Gastrocnemius medialis (tissue), 4 donors: ENCODE measurements around the gene KLHL35.

ENCODE experiments used
- POLR2A ChIP-seq, 2 donors: fragments of 450-650 bp; IDR thresholded peaks; one replicate each; pipeline ENCODE4 v1.6.1; 2017; ENCODE audit warnings: antibody characterized with exemption in 2 of 2, mild to moderate bottlenecking in 2 of 2, moderate library complexity in 2 of 2
- TF ChIP-seq, protein P1 (sequence below), 5 experiments: fragments of 450-650 bp in 3 of 5; fragments of 200-600 bp in 2 of 5; sonication (generic) in 2 of 5; IDR thresholded peaks in 4 of 5; conservative IDR thresholded peaks in 1 of 5; 1 replicate in 4 of 5; 2 replicates in 1 of 5; pipeline ENCODE4 v1.5.1; 2016 to 2019; ENCODE audit warnings: antibody characterized with exemption in 5 of 5, mild to moderate bottlenecking in 3 of 5, moderate library complexity in 3 of 5

GRCh38 chr11:75476739-75477613, 44.0 kb upstream of the KLHL35 start:
- TF ChIP-seq, protein P1, sequence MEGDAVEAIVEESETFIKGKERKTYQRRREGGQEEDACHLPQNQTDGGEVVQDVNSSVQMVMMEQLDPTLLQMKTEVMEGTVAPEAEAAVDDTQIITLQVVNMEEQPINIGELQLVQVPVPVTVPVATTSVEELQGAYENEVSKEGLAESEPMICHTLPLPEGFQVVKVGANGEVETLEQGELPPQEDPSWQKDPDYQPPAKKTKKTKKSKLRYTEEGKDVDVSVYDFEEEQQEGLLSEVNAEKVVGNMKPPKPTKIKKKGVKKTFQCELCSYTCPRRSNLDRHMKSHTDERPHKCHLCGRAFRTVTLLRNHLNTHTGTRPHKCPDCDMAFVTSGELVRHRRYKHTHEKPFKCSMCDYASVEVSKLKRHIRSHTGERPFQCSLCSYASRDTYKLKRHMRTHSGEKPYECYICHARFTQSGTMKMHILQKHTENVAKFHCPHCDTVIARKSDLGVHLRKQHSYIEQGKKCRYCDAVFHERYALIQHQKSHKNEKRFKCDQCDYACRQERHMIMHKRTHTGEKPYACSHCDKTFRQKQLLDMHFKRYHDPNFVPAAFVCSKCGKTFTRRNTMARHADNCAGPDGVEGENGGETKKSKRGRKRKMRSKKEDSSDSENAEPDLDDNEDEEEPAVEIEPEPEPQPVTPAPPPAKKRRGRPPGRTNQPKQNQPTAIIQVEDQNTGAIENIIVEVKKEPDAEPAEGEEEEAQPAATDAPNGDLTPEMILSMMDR (IDR thresholded peaks at IDR 0.05 in 4 of 5, conservative IDR thresholded peaks at IDR 0.05 in 1 of 5), result no peak
- no peak for TF ChIP-seq POLR2A (IDR thresholded peaks at IDR 0.05)
